ENCODE results near the gene HNRNPM.
"Not testable (repeated sequence)": the region's sequence is repeated elsewhere in the genome, so short reads cannot be mapped to it uniquely, and the experiment has no call there.

HNRNPM gene

DNA sequence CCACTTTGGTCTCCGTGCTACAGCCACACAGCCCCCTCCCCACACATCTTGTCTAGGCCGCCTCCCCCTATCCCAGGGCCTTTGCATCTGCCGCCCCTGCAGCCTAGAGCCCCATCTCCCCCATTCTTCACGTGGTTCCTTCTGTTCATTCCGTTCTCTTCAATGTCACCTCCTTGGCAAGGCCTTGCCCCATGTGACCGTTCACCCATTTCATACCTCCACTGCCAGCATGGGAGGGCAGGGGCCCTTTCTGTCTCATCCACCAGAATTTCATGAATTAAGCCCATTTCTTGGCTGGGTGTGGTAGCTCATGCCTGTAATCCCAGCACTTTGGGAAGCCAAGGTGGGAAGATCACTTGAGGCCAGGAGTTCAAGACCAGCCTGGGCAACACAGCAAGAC is 15.7 kb upstream of the HNRNPM start:
- no peak for DNase-seq

DNA sequence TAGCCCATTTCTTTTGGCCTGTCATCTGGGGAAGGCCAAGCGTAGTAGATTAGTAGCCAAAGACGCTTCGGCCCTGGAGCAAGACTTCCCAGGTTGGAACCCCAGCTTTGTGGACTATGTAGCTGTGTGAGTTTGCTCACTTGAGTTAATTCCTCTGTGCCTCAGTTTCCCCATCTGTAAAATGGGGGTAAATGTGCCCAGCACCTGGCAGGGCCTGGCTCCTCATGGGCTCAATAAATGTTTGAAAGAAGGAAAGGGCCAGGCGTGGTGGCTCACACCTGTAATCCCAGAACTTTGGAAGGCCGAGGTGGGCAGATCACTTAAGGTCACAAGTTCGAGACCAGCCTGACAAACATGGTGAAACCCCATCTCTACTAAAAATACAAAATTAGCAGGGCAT is 14.9 kb upstream of the HNRNPM start:
- DNase-seq: no peak

DNA sequence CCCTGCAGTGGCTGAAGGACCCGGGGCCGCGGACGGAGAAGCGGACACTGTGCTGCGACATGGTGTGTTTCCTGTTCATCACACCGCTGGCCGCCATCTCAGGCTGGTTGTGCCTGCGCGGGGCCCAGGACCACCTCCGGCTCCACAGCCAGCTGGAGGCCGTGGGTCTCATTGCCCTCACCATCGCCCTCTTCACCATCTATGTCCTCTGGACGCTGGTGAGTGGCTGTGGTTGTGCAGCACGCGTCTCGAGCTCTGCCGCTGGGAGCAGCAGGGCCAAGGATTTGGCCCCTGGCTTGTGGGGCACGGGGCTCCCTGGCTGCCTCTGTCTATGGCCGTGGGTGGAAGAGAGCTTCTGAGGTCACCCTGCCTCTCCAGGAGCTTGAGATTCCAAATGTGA is 14.1 kb upstream of the HNRNPM start:
- DNase-seq: no peak

DNA sequence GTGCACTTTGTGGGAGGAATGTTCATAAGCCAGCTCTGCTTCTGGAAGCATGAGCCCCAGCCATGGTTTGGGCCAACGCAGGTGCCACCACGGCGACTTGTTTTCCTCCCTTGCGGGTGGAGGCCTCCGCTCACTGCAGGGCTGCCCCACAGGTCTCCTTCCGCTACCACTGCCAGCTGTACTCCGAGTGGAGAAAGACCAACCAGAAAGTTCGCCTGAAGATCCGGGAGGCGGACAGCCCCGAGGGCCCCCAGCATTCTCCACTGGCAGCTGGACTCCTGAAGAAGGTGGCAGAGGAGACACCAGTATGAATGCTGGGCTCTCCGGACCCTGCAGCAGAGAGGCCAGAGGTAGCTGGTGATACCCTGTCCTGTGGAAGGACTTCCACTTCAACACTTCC is 6.5 kb upstream of the HNRNPM start:
- DNase-seq: no peak

DNA sequence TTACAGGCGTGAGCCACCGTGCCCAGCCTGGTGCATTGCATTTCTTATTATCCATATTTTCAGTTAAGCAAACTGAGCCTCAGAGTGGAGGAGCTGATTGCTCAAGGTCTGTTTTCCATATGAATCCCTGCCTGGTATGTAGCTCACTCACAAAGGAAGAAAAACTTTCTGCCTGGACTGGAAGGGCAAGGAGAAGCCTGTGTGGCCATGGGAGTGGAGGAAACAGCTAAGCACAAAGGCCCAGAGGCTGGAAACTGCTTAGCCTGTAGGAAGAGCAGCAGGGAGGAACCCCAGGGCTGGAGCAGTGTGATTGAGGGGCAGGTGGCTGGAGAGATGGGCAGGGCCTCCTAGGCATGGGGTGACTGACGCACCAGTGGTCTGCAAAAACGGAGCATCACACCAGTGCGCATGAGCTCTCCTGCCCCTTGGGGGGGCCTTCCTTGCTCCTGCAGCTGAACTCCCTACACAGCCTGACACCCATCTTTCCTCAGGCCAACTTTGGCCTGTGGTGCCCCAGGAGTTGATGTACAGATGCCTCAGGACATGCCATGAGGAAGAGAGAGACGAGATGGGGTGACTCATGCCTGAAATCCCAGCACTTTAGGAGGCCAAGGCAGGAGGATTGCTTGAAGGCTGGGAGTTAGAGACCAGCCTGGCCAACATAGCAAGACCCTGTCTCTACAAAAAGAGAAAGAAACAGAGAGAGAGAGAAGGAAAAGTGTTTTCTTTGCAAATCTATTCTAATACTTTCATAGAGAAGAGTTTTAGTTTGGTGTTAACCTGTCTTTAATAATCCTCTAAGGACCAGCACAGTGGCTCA is 2.8 kb upstream of the HNRNPM start:
- DNase-seq: no peak

DNA sequence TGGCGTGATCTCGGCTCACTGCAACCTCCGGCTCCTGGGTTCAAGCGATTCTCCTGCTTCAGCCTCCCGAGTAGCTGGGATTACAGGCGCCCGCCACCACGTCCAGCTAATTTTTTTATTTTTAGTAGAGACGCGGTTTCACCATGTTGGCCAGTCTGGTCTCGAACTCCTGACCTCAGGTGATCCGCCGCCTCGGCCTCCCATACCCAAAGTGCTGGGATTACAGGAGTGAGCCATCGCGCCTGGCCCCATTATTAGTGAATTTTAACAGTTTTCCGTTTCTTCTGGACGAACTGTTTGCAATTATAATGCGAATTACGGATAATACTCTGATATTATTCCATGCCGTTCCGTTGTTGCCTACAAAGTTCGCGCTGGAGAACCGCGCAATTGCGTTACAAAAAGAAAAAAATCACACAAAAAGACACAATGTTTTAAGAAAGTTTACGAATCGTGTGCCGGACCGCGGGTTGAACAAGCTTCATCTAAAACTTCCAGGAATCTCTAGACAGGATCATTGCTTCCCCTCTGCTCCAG is 567 bp upstream of the HNRNPM start:
- not testable (repeated sequence) for DNase-seq

DNA sequence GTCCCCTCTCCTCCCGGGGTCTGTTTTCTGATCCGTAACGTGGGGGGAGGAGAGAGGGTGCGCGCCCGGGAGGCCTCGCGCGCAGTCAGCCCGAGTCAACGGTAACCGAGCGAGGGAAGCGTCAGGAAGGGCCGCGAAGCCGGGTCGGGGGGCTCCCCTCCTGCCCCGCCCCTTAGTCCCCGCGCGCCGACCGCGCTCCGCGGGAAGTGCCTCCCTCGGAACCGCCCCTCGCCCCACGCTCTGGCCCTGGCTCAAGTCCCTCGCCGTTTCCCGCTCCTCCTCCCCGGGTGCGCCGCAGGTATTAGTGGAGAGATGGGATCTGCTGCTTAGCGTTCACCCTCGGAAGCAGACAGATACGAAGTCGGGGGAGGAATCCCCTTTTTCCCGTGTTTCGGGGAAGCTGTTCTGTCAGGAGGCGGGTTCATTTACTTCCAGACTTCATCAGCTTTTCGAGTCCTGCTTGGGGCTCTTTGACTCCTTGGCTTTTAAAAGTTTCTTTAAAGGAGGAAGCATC is 770 bp downstream of the HNRNPM start:
- peak; percentile 72 for DNase-seq

DNA sequence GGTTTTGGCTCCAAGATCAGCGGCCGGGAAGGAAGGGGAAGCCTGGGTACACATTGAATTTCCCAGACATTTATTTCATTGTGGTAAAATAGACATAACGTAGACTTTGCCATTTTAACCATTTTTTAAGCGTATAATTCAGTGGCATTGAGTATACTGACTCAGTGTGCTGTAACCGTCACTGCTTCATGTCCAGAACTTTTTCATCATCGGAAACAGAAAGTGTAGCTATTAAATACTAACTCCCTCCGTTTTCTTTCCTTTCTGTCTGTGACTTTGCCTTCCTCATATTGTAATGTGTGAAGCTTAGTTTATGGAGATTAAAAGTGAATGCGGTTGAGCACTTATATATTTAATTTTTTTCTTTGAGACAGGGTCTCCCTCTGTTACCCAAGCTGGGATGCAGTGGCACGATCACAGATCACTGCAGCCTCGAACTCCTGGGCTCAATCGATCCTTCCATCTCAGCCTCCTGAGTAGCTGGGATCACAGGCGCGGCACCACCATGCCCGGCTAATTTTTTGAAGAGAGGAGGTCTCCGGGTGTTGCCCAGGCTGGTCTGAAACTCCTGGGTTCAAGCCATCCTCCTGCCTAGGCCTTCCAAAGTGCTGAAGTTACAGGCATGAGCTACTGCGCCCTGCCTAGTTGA is 1.4 kb downstream of the HNRNPM start:
- DNase-seq: peak; percentile 73

DNA sequence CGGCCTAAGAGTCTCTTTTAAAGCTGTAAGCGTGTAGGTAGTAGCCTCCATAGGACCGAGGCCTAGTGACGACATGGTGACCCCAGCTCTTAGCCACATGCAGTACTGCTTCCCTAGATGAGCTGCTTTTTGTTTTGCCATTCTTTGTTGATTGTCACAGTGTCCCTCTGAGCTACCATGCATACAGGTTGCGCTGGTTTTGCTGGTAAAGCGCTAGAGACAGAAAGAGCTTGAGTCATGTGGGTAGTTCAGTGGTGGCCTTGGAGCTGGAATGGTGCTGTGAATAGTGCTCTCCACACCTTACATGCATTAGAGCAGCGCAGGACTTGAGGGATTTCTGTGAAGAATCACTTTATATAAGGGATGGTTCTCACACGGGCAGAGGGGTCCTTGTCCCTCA is 5.1 kb downstream of the HNRNPM start:
- no peak for DNase-seq

DNA sequence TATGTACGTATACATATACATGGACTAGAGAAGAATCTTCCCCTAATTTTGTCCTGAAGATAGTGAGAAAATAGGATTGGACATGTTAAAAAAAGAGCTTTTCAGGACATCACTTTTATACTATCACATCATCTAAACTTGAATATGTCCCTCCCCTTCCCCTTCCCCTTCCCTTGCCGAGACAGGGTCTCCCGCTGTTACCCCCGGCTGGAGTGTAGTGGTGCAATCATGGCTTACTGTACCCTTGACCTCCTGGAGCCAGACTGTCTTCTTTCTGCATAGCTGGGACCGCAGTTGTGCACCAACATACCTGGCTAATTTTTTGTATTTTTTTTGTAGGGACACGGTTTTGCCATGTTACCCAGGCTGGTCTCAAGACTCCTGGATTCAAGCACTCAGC is 6.6 kb downstream of the HNRNPM start:
- DNase-seq: no peak

DNA sequence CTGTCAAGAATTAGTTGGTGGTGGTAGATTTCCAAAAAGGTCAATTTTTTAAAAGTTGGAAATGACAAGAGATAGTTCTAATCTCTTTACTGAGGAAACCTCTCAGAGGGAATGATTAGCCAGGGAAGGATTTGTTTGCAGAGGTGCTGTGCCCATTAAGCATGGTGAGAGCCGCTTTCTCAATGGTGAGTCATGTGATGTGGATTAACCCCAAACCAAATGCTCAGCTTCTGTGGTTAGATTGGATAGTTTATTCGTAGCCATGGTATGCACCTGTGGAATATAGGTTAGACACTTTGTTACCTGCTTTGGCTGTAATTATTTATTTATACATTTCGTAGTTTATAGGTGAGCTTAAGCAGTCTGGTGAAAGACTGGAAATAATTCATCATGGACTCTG is 7.1 kb downstream of the HNRNPM start:
- DNase-seq: peak; percentile 19

DNA sequence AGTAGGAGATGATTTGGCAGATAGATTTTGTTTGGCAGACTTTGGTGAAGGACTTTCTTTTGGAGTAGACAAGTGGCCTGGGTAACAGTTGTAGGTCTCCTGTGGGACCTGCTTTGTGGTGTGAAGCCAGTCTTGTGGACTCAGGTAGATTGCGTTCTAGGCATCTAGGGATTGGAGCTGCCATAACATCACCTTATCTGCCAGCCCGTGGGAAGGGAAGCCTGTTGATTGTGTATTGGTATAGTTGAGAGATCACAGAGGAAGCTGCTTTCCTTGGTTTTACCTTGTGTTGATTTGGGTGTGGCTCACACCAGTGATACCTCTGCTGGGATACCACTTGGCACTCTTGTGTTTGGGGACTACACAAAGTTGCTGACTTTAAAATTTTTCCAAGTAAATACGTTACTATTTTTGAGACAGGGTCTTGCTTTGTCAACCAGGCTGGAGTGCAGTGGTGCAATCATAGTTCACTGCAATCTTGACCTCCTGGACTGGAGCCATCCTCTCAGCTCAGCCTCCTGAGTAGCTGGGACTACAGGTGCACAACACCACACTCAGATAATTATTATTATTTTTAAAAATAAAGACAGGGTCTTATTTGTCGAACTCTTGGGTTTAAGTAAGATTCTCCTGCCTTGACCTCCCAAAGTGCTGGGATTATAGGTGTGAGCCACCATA is 7.8 kb downstream of the HNRNPM start:
- DNase-seq: no peak

DNA sequence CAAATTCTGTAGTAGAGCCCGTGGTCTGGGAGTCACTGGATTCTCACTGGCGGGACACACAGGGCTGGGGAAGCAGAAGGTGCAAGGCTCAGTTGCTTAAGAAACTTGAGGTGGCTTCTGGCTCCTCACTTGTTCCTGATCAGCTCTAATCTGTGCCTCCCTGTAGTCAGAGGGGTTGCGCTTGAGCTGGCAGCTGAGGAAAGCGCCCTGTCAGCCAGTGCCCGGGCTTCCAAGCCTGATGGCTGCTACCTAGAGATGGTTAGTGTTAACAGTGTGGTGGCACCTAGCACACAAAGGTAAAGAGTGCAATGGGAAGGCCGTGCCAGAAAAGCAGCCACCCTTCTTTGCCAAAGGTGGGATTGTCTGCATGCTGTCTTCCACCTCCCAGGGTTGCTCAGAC is 8.8 kb downstream of the HNRNPM start:
- no peak for DNase-seq

DNA sequence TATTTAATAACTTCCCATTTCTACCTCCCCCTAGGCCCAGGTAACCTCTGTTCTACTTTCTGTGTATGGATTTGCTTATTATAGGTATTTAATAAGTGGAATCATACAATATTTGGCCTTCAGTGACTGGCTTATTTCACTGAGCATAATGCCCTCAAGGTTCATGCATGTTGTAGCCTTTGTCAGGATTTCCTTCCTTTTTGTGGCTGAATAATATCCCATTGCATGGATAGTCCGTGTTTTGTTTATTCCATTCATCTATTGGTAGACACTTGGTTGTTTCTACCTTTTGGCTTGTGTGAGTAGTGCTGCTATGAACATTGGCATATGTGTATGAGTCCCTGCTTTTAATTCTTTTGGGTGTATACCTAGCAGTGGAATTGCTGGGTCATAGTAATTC is 9.4 kb downstream of the HNRNPM start:
- no peak for DNase-seq

DNA sequence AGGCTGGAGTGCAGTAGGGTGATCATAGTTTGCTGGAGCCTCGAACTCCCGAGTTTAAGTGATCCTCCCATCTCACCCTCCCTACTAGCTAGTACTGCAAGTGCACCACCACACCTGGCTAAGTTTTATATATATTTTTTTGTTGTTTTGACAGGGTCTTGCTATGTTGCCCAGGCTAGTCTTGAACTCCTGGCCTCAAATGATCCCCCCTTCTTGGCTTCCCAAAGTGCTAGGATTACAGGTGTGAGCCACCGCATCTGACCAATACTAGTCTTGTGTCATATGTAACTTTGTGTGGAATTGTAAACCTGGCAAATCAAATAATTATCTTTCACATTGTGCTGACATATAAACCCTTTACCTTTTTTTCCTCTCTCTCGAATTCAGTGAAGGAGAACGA is 10.2 kb downstream of the HNRNPM start:
- DNase-seq: no peak

DNA sequence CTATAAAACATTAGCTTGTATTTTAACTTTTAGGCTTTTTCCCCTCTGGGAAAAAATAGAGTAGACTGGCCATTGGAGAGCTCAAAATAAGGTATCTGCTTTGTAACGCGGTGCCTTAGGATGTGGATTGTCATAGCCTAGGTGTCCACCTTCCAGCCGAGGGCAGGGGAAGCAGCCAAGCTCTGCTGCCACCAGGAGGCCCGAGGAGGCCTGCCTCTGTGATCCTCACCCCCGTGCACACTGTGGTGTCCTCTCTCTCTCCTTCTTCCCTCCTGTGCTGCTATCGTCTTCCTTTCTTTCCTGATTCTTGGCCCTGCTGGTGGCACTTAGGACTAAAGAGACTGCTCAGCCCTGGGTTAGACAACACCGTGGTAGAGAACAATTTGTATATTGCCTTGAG is 11.3 kb downstream of the HNRNPM start:
- DNase-seq: no peak

DNA sequence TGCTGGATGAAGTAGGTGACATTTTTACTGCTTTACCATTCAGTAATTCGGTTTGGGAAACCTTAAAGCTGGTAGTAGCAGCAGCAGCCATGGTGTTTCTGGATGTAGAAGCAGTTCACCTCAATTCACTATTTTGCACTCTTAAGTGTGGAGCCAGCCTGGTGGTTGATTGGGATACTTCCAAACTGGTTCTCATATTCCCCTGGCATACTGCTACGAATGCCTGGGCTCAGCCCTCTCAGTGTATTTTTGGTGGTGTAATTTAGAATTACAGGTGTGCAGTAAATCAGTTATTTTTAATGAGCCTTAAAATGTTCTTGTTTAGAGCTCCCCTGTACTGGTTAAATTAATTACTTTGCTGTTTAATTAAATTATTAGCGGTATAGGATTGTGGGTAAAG is 12.4 kb downstream of the HNRNPM start:
- no peak for DNase-seq

DNA sequence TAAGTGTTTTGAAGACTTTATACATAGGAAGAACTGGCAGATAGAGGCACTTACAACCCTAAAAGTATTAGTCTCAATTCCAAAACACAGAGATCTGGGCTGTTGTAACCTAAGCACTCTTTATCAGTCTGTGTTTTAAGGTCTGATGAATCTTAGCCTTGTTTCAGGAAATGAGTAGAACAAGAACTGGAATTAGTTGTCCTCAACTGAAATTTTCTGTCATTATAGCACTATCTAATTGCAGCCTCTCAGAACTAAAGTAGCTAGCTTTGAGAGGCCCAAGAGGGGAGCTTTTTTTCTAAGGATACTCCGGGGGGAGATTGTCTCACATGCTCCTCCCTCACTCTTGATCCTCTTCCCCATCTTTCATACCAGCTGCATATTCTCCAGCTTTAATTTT is 13.1 kb downstream of the HNRNPM start:
- DNase-seq: no peak

DNA sequence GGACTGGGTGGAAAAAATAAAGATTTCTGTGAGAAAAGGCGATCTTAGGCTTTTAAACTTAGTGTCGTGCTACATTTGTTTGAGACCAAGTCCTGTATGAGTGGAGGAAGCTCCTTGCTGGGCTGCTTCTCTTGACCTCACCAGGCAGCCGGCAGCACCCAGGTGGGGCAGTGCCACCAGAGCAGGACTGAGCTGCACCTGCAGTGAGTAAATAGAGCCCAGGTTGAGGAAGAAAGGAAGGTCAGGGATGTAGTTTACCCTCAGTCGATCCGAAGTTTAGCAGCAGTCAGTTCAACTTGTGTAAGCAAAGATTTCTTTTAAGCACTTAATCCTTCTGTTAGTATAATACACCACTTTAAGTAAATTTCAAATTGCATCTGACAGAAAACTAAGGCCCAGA is 13.6 kb downstream of the HNRNPM start:
- DNase-seq: no peak

DNA sequence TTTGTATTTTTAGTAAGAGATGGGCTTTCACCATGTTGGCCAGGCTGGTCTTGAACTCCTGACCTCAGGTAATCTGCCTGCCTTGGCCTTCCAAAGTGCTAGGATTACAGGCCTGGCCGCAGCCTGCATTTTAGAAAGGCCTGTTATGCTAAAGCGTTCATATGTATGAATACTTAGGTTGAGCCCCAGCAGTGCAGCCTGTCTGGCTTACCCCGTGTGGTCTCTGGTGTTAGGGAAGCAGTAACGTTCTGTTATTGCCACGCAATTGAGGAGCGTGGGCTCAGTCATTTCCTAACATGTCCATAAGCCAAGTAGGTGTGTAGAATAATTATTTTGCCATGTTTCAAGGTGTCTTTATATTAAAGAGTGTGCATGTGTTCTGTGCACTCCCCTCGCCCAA is 14.3 kb downstream of the HNRNPM start:
- no peak for DNase-seq

DNA sequence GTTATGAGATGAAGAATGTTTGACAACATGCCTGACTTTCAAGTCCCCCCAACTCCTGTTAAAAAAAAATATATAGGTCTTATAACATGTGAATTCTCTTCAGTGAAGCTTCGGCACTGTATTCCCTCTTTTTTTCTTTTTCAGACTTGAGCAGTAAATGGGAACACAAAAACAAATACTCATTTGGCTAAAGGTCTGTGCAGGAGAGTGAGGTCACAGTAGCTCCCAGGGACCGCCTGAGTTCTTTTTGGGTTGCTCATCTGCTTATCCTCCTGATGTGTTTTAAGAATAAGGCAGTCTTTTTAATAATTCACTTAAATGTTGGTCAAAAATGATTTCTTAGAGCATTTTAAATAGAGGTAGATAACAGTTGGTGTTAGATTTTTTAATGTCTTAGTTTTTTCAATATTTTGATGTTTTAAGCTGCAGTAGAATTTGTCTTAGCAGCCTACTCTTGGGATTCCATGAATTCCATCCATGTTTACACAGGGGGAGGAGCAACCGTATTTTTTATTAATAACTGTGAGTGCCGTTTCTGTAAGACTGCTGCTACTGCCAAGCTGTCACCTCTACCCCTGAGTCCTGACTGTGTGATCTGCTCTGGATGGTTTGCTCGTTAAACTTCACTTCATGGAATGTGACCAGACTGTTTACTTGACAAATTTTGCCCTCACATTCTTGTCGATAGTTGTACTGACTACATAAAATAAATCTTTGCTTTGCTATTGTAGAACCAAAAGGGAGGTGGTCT is 14.9 kb downstream of the HNRNPM start:
- no peak for DNase-seq

DNA sequence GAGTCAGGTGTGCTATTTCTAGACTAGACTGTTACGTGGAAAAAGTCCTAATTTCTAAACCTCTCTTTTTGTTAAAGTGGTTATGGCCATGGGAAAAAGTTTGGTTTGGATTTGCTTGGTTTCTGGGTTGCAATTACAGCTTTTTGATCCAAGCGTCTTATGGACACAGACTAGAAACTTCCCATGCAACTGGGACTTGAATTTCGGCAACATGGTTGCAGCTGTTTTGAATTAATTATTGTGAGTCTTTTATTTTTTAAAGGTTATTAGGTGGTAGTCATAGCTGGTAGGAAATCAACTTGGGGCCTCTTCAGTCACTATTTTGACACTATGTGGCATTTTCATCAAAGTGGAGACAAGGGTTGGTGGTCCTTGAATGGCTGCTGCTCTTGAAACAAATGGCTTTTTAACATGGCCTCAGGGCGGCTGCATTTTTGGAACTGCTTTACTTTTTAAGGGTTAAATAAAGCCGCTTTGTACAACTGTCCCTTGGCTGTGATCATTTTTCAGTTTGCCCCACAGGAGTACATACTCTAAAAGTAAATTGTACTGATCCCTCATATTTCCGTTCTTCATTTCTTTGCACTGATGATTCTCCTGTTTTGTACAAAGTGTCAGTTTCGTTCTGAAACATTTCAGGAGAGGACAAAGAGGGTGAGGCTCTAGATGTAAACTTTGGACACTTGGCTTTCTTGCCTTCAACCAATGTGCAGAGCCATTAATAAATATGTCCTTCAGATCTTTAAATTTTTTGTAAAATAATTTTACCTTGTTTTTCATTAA is 15.9 kb downstream of the HNRNPM start:
- no peak for DNase-seq

All from suppressor macrophage treated with lipopolysaccharide for 4 hours (primary cell).